ENCODE data around the gene KCNJ10.

Gene KCNJ10

GRCh38 chr1:159989581-159989980, 80.4 kb downstream of the KCNJ10 start:
- Histone ChIP-seq H3K36me3 (ENCODE audit: insufficient read depth, low read length) (no peaks in the 10 kb centered on the region), H3K27ac (ENCODE audit: low read depth, low read length, poor library complexity, severe bottlenecking) (no peak overlapping the region), H3K9me3 (ENCODE audit: low read length) (no peaks in the 10 kb centered on the region), H3K4me1 (ENCODE audit: insufficient read depth, low read length, severe bottlenecking) (no peaks in the 10 kb centered on the region), H3K9me2 (ENCODE audit: low read depth, low read length) (no peaks in the 10 kb centered on the region), H3K27me3 (ENCODE audit: insufficient read depth, low read length) (no peaks in the 10 kb centered on the region), H3F3A (ENCODE audit: insufficient read depth, low read length) (no peaks in the 10 kb centered on the region), H3K9ac (ENCODE audit: low read length) (no peak overlapping the region), H3K4me2 (ENCODE audit: low read length) (no peak overlapping the region), H4K20me1 (ENCODE audit: insufficient read depth, low read length) (no peaks in the 10 kb centered on the region), H3K4me3 (ENCODE audit: low read depth, low read length, poor library complexity, severe bottlenecking) (no peak overlapping the region), H2AFZ (ENCODE audit: low read length) (no peak overlapping the region), H3K79me2 (ENCODE audit: insufficient read depth, low read length) (no peaks in the 10 kb centered on the region)
- TF ChIP-seq EZH2 (IDR thresholded peaks at IDR 0.05; ENCODE audit: borderline replicate concordance, low read length) (no peak), CTCF (IDR thresholded peaks at IDR 0.05; ENCODE audit: low read length) (no peak)

- no peaks in the 10 kb centered on the region for H3K9me2 ChIP-seq (ENCODE audit: low read depth, low read length)
- peaks cover 1% of the 10 kb centered on the region; the same call in 1 of the 2 replicates for H3K27me3 ChIP-seq (ENCODE audit: insufficient read depth, low read length)
- H3K27ac ChIP-seq (ENCODE audit: low read depth, low read length, poor library complexity, severe bottlenecking), result no peak overlapping the region
- no peak overlapping the region for H3K4me2 ChIP-seq (ENCODE audit: low read length)
- H2AFZ ChIP-seq (ENCODE audit: low read length), result no peak overlapping the region
- H3K9ac ChIP-seq (ENCODE audit: low read length), result no peak overlapping the region
- no peak overlapping the region for H3K4me3 ChIP-seq (ENCODE audit: low read depth, low read length, poor library complexity, severe bottlenecking)
- H3K36me3 ChIP-seq (ENCODE audit: insufficient read depth, low read length), result no peaks in the 10 kb centered on the region
- no peaks in the 10 kb centered on the region for H3K9me3 ChIP-seq (ENCODE audit: low read length)
- no peak for TF ChIP-seq CTCF (IDR thresholded peaks at IDR 0.05; ENCODE audit: low read length)
- no peak for TF ChIP-seq EZH2 (IDR thresholded peaks at IDR 0.05; ENCODE audit: borderline replicate concordance, low read length)
- no peaks in the 10 kb centered on the region for H4K20me1 ChIP-seq (ENCODE audit: insufficient read depth, low read length)
- H3K79me2 ChIP-seq (ENCODE audit: insufficient read depth, low read length), result no peaks in the 10 kb centered on the region
- H3F3A ChIP-seq (ENCODE audit: insufficient read depth, low read length), result no peaks in the 10 kb centered on the region
- no peaks in the 10 kb centered on the region for H3K4me1 ChIP-seq (ENCODE audit: insufficient read depth, low read length, severe bottlenecking)
These were observed 82.0 kb downstream of the KCNJ10 start for GRCh38 chr1:159988006-159988405.

- Histone ChIP-seq H3K79me2 (ENCODE audit: insufficient read depth, low read length) (no peaks in the 10 kb centered on the region), H4K20me1 (ENCODE audit: insufficient read depth, low read length) (no peaks in the 10 kb centered on the region)
These were observed 82.8 kb downstream of the KCNJ10 start for GRCh38 chr1:159987186-159987585.

More at GRCh38 chr1:159987186-159987585, 82.8 kb downstream of the KCNJ10 start:
- H3K9ac ChIP-seq (ENCODE audit: low read length), result no peak overlapping the region
- H2AFZ ChIP-seq (ENCODE audit: low read length), result no peak overlapping the region
- H3F3A ChIP-seq (ENCODE audit: insufficient read depth, low read length), result no peaks in the 10 kb centered on the region
- peaks cover 3% of the 10 kb centered on the region; the same call in 1 of the 2 replicates for H3K27me3 ChIP-seq (ENCODE audit: insufficient read depth, low read length)
- H3K36me3 ChIP-seq (ENCODE audit: insufficient read depth, low read length), result no peaks in the 10 kb centered on the region
- no peaks in the 10 kb centered on the region for H3K4me1 ChIP-seq (ENCODE audit: insufficient read depth, low read length, severe bottlenecking)
- H3K27ac ChIP-seq (ENCODE audit: low read depth, low read length, poor library complexity, severe bottlenecking), result no peak overlapping the region
- H3K9me2 ChIP-seq (ENCODE audit: low read depth, low read length), result no peaks in the 10 kb centered on the region
- no peak overlapping the region for H3K4me2 ChIP-seq (ENCODE audit: low read length)
- TF ChIP-seq CTCF (IDR thresholded peaks at IDR 0.05; ENCODE audit: low read length), result no peak
- no peak for TF ChIP-seq EZH2 (IDR thresholded peaks at IDR 0.05; ENCODE audit: borderline replicate concordance, low read length)
- H3K9me3 ChIP-seq (ENCODE audit: low read length), result no peaks in the 10 kb centered on the region
- no peak overlapping the region for H3K4me3 ChIP-seq (ENCODE audit: low read depth, low read length, poor library complexity, severe bottlenecking)
